Measurements from ENCODE around the gene PREX1. TPM values are rescaled to one million over a fixed set of nuclear protein-coding genes. Genes with fewer than 3 reads are reported as not detected.

Gene PREX1
- total and polyA plus RNA-seq, 2 experiments from 2014 or later: 2.4 to 10.3 TPM

DNA sequence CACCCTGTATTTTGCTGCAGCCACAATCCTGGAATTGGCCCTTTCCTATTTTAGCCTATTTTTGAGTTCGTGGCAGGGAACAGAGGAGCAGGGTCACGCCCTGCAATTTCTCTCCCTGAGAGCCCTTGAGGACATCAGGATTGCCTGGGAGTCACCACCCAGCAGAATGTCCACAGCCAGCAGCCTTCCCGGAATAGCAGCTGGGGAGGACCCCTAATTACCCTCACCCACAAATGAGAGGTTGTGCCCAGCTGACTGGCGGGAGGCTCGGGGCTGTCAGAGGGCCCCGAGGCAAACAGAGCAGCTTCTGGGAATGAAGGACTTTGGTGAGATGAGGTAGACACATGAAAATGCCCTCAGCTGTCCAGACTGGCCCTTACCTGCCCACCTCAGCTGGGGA lies 165.1 kb downstream of the PREX1 start (continued):
- TF ChIP-seq, protein P1, sequence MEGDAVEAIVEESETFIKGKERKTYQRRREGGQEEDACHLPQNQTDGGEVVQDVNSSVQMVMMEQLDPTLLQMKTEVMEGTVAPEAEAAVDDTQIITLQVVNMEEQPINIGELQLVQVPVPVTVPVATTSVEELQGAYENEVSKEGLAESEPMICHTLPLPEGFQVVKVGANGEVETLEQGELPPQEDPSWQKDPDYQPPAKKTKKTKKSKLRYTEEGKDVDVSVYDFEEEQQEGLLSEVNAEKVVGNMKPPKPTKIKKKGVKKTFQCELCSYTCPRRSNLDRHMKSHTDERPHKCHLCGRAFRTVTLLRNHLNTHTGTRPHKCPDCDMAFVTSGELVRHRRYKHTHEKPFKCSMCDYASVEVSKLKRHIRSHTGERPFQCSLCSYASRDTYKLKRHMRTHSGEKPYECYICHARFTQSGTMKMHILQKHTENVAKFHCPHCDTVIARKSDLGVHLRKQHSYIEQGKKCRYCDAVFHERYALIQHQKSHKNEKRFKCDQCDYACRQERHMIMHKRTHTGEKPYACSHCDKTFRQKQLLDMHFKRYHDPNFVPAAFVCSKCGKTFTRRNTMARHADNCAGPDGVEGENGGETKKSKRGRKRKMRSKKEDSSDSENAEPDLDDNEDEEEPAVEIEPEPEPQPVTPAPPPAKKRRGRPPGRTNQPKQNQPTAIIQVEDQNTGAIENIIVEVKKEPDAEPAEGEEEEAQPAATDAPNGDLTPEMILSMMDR (conservative IDR thresholded peaks at IDR 0.05; ENCODE audit: low read depth in 2 of 2): no peak
- TF ChIP-seq, protein P2, sequence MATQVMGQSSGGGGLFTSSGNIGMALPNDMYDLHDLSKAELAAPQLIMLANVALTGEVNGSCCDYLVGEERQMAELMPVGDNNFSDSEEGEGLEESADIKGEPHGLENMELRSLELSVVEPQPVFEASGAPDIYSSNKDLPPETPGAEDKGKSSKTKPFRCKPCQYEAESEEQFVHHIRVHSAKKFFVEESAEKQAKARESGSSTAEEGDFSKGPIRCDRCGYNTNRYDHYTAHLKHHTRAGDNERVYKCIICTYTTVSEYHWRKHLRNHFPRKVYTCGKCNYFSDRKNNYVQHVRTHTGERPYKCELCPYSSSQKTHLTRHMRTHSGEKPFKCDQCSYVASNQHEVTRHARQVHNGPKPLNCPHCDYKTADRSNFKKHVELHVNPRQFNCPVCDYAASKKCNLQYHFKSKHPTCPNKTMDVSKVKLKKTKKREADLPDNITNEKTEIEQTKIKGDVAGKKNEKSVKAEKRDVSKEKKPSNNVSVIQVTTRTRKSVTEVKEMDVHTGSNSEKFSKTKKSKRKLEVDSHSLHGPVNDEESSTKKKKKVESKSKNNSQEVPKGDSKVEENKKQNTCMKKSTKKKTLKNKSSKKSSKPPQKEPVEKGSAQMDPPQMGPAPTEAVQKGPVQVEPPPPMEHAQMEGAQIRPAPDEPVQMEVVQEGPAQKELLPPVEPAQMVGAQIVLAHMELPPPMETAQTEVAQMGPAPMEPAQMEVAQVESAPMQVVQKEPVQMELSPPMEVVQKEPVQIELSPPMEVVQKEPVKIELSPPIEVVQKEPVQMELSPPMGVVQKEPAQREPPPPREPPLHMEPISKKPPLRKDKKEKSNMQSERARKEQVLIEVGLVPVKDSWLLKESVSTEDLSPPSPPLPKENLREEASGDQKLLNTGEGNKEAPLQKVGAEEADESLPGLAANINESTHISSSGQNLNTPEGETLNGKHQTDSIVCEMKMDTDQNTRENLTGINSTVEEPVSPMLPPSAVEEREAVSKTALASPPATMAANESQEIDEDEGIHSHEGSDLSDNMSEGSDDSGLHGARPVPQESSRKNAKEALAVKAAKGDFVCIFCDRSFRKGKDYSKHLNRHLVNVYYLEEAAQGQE (IDR thresholded peaks at IDR 0.05; ENCODE audit: unreplicated experiment): no peak

GRCh38 chr20:48661575-48662455 lies 166.0 kb downstream of the PREX1 start:
- no peak for ATAC-seq
- Mint-ChIP-seq H3K36me3 (ENCODE audit: low read depth) (peaks cover 28% of the 10 kb centered on the region), H3K9me3 (peaks cover 16% of the 10 kb centered on the region), H3K4me3 (no peak overlapping the region), H3K27me3 (ENCODE audit: insufficient read depth, low read depth, poor library complexity) (peaks cover 15% of the 10 kb centered on the region), H3K27ac (no peak overlapping the region), H3K4me1 (peaks cover 2% of the 10 kb centered on the region; the same call in 2 of the 3 replicates)
- H3K4me3 ChIP-seq: no peak overlapping the region
- H3K27ac ChIP-seq (ENCODE audit: low read depth): no peak overlapping the region
- no peak for DNase-seq (ENCODE audit: low spot score)
- no peaks in the 10 kb centered on the region for H3K9me2 ChIP-seq (ENCODE audit: insufficient read depth)
- no peak overlapping the region for H3K4me2 ChIP-seq
- no peaks in the 10 kb centered on the region for H3K27me3 ChIP-seq (ENCODE audit: insufficient read depth)
- 0 out of 2 replicates have a peak, but pooled peaks cover 3% of the 10 kb centered on the region for H3K36me3 ChIP-seq (ENCODE audit: insufficient read depth)
- no peaks in the 10 kb centered on the region for H4K20me1 ChIP-seq (replicated peaks; ENCODE audit: insufficient read depth)
- no peaks in the 10 kb centered on the region for H3F3A ChIP-seq (replicated peaks; ENCODE audit: low read depth)
- no peaks in the 10 kb centered on the region for H3K79me2 ChIP-seq (replicated peaks; ENCODE audit: insufficient read depth)
- no peaks in the 10 kb centered on the region for H3K4me1 ChIP-seq (ENCODE audit: insufficient read depth)
- H2AFZ ChIP-seq: no peak overlapping the region
- no peak for TF ChIP-seq CREB1 (CRISPR knock-in tag; IDR thresholded peaks at IDR 0.05; ENCODE audit: low read depth)
- TF ChIP-seq, protein P3, sequence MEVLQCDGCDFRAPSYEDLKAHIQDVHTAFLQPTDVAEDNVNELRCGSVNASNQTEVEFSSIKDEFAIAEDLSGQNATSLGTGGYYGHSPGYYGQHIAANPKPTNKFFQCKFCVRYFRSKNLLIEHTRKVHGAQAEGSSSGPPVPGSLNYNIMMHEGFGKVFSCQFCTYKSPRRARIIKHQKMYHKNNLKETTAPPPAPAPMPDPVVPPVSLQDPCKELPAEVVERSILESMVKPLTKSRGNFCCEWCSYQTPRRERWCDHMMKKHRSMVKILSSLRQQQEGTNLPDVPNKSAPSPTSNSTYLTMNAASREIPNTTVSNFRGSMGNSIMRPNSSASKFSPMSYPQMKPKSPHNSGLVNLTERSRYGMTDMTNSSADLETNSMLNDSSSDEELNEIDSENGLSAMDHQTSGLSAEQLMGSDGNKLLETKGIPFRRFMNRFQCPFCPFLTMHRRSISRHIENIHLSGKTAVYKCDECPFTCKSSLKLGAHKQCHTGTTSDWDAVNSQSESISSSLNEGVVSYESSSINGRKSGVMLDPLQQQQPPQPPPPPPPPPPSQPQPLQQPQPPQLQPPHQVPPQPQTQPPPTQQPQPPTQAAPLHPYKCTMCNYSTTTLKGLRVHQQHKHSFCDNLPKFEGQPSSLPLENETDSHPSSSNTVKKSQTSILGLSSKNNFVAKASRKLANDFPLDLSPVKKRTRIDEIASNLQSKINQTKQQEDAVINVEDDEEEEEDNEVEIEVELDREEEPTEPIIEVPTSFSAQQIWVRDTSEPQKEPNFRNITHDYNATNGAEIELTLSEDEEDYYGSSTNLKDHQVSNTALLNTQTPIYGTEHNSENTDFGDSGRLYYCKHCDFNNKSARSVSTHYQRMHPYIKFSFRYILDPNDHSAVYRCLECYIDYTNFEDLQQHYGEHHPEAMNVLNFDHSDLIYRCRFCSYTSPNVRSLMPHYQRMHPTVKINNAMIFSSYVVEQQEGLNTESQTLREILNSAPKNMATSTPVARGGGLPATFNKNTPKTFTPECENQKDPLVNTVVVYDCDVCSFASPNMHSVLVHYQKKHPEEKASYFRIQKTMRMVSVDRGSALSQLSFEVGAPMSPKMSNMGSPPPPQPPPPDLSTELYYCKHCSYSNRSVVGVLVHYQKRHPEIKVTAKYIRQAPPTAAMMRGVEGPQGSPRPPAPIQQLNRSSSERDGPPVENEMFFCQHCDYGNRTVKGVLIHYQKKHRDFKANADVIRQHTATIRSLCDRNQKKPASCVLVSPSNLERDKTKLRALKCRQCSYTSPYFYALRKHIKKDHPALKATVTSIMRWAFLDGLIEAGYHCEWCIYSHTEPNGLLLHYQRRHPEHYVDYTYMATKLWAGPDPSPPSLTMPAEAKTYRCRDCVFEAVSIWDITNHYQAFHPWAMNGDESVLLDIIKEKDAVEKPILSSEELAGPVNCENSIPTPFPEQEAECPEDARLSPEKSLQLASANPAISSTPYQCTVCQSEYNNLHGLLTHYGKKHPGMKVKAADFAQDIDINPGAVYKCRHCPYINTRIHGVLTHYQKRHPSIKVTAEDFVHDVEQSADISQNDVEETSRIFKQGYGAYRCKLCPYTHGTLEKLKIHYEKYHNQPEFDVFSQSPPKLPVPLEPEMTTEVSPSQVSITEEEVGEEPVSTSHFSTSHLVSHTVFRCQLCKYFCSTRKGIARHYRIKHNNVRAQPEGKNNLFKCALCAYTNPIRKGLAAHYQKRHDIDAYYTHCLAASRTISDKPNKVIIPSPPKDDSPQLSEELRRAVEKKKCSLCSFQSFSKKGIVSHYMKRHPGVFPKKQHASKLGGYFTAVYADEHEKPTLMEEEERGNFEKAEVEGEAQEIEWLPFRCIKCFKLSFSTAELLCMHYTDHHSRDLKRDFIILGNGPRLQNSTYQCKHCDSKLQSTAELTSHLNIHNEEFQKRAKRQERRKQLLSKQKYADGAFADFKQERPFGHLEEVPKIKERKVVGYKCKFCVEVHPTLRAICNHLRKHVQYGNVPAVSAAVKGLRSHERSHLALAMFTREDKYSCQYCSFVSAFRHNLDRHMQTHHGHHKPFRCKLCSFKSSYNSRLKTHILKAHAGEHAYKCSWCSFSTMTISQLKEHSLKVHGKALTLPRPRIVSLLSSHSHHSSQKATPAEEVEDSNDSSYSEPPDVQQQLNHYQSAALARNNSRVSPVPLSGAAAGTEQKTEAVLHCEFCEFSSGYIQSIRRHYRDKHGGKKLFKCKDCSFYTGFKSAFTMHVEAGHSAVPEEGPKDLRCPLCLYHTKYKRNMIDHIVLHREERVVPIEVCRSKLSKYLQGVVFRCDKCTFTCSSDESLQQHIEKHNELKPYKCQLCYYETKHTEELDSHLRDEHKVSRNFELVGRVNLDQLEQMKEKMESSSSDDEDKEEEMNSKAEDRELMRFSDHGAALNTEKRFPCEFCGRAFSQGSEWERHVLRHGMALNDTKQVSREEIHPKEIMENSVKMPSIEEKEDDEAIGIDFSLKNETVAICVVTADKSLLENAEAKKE (CRISPR knock-in tag; IDR thresholded peaks at IDR 0.05): no peak
- no peak for TF ChIP-seq STAT1 (IDR thresholded peaks at IDR 0.05; ENCODE audit: unreplicated experiment)
- no peak for TF ChIP-seq EZH2 (IDR thresholded peaks at IDR 0.05; ENCODE audit: low read depth, unreplicated experiment)
- TF ChIP-seq NANOG (IDR thresholded peaks at IDR 0.05; ENCODE audit: borderline replicate concordance): no peak
- no peak for TF ChIP-seq ETS1 (IDR thresholded peaks at IDR 0.05)
- TF ChIP-seq JUNB (IDR thresholded peaks at IDR 0.05; ENCODE audit: unreplicated experiment): no peak
- TF ChIP-seq POLR2AphosphoS5 (IDR thresholded peaks at IDR 0.05; ENCODE audit: low read depth): no peak
